Ascending aorta (tissue), 2 donors: ENCODE results near the gene SYTL2. TPM values are rescaled to one million over a fixed set of nuclear protein-coding genes. Genes with fewer than 3 reads are reported as not detected.

ENCODE experiments used
- DNase-seq, 2 donors: peaks; one replicate each; pipeline ENCODE4 v3.0.0-alpha.2; 2019; ENCODE audit warnings: low spot score in 2 of 2
- H3K27ac ChIP-seq, 2 donors: fragments of 200-600 bp; sonication (generic); one replicate each; pipeline ENCODE4 v1.5.1; 2016 to 2017; ENCODE audit warnings: mild to moderate bottlenecking in 1 of 2
- H3K27me3 ChIP-seq: fragments of 200-600 bp; sonication (generic); one replicate; pipeline ENCODE4 v1.5.1; 2017
- H3K36me3 ChIP-seq, 2 donors: fragments of 200-600 bp; sonication (generic); one replicate each; pipeline ENCODE4 v1.5.1; 2016
- H3K4me1 ChIP-seq, 2 donors: fragments of 200-600 bp; sonication (generic); one replicate each; pipeline ENCODE4 v1.5.1; 2016 to 2017; ENCODE audit warnings: mild to moderate bottlenecking in 1 of 2
- H3K4me3 ChIP-seq, 2 donors: fragments of 200-600 bp; sonication (generic); one replicate each; pipeline ENCODE4 v1.5.1; 2016 to 2017; ENCODE audit warnings: mild to moderate bottlenecking in 1 of 2
- H3K9me3 ChIP-seq, 2 donors: fragments of 200-600 bp; sonication (generic); one replicate each; pipeline ENCODE4 v1.5.1; 2016
- intact Hi-C: fragments of 100-400 bp; cut with DNase I; formaldehyde crosslinking; loops from one replicate; pipeline ENCODE4 v1.15.1; 2023
- total RNA-seq: library from RNA; depleted of rRNA; stranded (reverse); fragments of >200 nt; gene quantifications from one replicate; pipeline ENCODE4 v1.1.0, GENCODE V29; 2016
- TF ChIP-seq, protein P1 (sequence below), 3 experiments: fragments of 200-600 bp in 2 of 3; fragments of 450-650 bp in 1 of 3; sonication (generic) in 2 of 3; IDR thresholded peaks; one replicate each; pipeline ENCODE4 v1.5.1; 2016 to 2019; ENCODE audit warnings: antibody characterized with exemption in 3 of 3, mild to moderate bottlenecking in 1 of 3, moderate library complexity in 1 of 3

The SYTL2 gene
- total RNA-seq, 1 donor from 2014 or later, result 151 TPM

DNA sequence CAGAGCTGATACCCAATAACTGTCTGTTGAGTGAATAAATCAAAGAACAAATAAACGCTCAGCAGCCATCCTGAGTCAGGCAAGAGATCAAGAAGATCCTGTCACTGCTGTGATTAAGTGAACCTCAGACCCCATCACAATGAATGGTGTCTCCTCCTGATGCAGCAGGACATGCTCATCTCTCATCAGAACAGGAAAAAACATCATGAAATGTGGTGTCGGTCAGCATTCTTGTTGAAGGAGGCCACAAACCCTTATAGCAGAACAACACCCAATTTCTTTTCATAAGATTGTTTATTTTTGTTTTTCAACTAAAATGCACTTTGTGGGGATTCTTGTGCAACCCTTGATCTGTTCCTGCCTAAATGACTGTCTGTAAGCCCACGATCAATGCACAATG is 60.3 kb downstream of the SYTL2 start:
- no peak for DNase-seq
- H3K36me3 ChIP-seq, result no peaks in the 10 kb centered on the region
- intact Hi-C loops, result no loop called here
- no peaks in the 10 kb centered on the region for H3K4me1 ChIP-seq
- TF ChIP-seq, protein P1, sequence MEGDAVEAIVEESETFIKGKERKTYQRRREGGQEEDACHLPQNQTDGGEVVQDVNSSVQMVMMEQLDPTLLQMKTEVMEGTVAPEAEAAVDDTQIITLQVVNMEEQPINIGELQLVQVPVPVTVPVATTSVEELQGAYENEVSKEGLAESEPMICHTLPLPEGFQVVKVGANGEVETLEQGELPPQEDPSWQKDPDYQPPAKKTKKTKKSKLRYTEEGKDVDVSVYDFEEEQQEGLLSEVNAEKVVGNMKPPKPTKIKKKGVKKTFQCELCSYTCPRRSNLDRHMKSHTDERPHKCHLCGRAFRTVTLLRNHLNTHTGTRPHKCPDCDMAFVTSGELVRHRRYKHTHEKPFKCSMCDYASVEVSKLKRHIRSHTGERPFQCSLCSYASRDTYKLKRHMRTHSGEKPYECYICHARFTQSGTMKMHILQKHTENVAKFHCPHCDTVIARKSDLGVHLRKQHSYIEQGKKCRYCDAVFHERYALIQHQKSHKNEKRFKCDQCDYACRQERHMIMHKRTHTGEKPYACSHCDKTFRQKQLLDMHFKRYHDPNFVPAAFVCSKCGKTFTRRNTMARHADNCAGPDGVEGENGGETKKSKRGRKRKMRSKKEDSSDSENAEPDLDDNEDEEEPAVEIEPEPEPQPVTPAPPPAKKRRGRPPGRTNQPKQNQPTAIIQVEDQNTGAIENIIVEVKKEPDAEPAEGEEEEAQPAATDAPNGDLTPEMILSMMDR (IDR thresholded peaks at IDR 0.05), result no peak
- no peaks in the 10 kb centered on the region for H3K27me3 ChIP-seq
- no peaks in the 10 kb centered on the region for H3K9me3 ChIP-seq
- H3K27ac ChIP-seq, result no peak overlapping the region
- no peak overlapping the region for H3K4me3 ChIP-seq

DNA sequence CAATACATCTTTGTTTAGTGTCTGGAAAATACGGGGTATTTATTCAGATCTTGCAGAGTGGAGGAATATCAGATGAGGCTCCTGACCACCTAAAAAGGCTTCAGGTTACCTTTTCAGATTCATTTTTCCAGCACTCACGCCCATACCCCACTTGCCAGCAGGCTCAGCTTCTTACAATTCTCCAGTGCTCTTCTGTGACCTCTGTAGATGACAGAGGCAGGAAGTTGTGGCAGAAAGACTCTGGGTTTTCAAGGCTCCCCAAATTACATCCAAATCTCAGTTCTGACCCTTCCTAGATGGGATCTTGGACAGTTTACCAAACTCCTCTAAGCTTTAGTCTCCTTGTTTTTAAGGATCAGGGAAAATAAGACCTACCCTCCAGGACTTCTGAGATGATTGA is 61.1 kb downstream of the SYTL2 start:
- TF ChIP-seq, protein P1 (IDR thresholded peaks at IDR 0.05), result no peak
- Histone ChIP-seq H3K27me3 (no peaks in the 10 kb centered on the region), H3K4me3 (no peak overlapping the region), H3K4me1 (no peaks in the 10 kb centered on the region), H3K27ac (no peak overlapping the region), H3K36me3 (no peaks in the 10 kb centered on the region), H3K9me3 (no peaks in the 10 kb centered on the region)
- DNase-seq, result no peak
- intact Hi-C loops, result no loop called here

DNA sequence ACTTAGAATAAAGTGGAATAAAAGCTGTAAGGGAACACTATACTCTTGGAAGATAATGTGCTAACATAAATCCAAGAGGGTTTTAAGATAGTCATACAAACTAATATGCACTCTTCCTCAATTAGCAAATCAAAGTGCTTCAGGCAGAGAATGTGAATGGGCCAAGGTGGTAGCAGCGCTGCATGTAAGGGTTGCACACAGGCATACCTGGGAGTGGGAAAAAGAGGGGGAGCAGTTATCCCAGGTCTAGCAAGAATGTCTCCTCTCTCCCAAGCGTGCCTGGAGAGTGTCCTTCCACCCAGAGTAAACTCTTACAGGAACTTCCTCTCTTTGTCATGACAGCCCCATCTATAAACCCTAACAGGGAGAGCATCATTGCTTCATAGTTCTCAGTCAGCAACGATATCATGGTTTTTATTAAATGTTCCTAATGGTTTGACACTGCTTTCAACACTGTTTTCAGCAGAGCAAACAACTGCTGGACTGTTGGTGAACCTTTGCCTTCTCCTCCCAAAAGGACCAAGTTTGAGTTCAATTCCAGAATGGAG is 61.6 kb downstream of the SYTL2 start:
- Histone ChIP-seq H3K9me3 (no peaks in the 10 kb centered on the region), H3K4me3 (no peak overlapping the region), H3K27ac (no peak overlapping the region), H3K4me1 (no peaks in the 10 kb centered on the region), H3K36me3 (no peaks in the 10 kb centered on the region), H3K27me3 (no peaks in the 10 kb centered on the region)
- DNase-seq, result no peak
- intact Hi-C loops, result no loop called here
- TF ChIP-seq, protein P1 (IDR thresholded peaks at IDR 0.05), result no peak

DNA sequence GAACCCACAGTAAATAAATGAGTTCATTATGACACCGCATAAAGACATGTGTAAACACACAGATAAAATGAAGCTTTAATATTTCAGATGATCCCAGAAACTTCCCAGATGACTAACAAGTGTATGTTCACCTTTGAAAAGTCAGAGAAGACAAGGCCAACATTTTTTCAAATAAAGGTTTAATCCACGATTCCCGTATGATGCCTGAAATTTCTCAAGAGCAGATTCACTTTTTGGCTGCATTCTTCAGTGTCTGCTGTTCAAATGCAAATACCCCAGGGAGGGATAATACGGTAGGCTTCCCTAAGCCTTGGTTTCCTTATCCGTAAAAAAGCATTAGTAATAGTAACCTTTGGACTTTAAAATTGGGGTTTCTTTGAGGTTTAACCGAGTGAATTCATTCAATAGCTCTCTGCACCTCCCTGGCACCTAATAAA is 62.5 kb downstream of the SYTL2 start:
- Histone ChIP-seq H3K4me3 (no peak overlapping the region), H3K9me3 (no peaks in the 10 kb centered on the region), H3K27me3 (no peaks in the 10 kb centered on the region), H3K4me1 (no peaks in the 10 kb centered on the region), H3K36me3 (no peaks in the 10 kb centered on the region), H3K27ac (no peak overlapping the region)
- DNase-seq, result no peak
- intact Hi-C loops, result no loop called here
- TF ChIP-seq, protein P1 (IDR thresholded peaks at IDR 0.05), result no peak

DNA sequence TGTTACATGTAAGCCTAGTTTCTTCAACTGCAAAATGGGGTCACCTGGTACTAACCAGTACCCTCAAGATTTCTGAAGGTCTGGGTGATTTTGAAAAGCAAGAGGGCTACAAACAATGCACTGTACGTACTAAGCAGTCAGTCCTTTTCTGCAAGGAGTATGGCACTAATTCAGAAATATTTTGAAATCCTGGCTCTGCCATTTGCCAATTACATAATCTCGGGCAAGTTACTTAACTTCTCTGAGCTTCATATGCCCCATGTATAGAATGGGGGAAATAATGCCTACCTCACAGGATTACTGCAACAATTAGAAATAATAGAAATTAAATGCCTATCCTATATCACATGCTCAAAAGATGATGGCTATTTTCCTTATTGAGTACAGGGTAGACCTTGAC is 64.3 kb downstream of the SYTL2 start:
- intact Hi-C loops, result no loop called here
- Histone ChIP-seq H3K27me3 (no peaks in the 10 kb centered on the region), H3K4me1 (no peaks in the 10 kb centered on the region), H3K36me3 (no peaks in the 10 kb centered on the region), H3K27ac (no peak overlapping the region), H3K4me3 (no peak overlapping the region), H3K9me3 (no peaks in the 10 kb centered on the region)
- TF ChIP-seq, protein P1 (IDR thresholded peaks at IDR 0.05), result no peak
- no peak for DNase-seq

DNA sequence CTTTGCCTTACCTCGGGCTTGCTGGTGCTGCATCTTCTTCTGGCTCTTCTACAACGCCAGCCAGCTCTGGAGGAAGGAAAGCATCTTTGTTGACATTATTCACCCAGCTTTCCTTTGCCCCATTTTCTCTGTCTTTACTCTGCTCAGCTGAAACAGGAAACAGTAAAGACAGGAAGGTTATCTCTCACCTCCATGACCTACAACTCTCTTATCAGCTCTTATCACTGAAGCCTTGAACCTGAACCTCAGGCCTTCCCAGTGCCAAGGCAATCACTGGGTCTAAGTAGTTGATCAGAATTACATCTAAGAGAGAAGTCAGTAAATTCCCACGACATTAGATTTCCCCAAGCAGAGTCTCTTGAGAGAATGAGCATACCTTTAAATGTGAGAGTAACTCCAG is 65.3 kb downstream of the SYTL2 start:
- DNase-seq, result no peak
- H3K4me1 ChIP-seq, result no peaks in the 10 kb centered on the region
- no peaks in the 10 kb centered on the region for H3K36me3 ChIP-seq
- H3K4me3 ChIP-seq, result no peak overlapping the region
- intact Hi-C loops, result no loop called here
- H3K27me3 ChIP-seq, result no peaks in the 10 kb centered on the region
- H3K27ac ChIP-seq, result no peak overlapping the region
- TF ChIP-seq, protein P1 (IDR thresholded peaks at IDR 0.05), result no peak
- H3K9me3 ChIP-seq, result no peaks in the 10 kb centered on the region
